Adrenal gland (tissue), 5 donors: Measurements from ENCODE around the gene EPHA3.

Experiments used
- CTCF ChIP-seq, 6 experiments: fragments of 450-650 bp in 4 of 6; fragments of 200-600 bp in 2 of 6; sonication (generic) in 1 of 6; IDR thresholded peaks; 1 replicate in 5 of 6; 2 replicates in 1 of 6; pipeline versions ENCODE4 v1.5.1 to v1.8.0; 2016 to 2021; ENCODE audit warnings: antibody characterized with exemption in 6 of 6, mild to moderate bottlenecking in 2 of 6, moderate library complexity in 1 of 6
- POLR2A ChIP-seq, 2 donors: fragments of 450-650 bp; IDR thresholded peaks; one replicate each; pipeline ENCODE4 v1.6.1; 2017; ENCODE audit warnings: antibody characterized with exemption in 2 of 2, mild to moderate bottlenecking in 2 of 2, moderate library complexity in 1 of 2
- donor health status: DM: no; HTN: no; CAD: no.

GRCh38 chr3:89270201-89270600, 162.8 kb downstream of the EPHA3 start:
- no peak for TF ChIP-seq POLR2A (IDR thresholded peaks at IDR 0.05)
- no peak for TF ChIP-seq CTCF (IDR thresholded peaks at IDR 0.05)
